OCI-LY1 (cell line): ENCODE data around the gene RAI14.

Source experiments
- H2AFZ ChIP-seq: fragments of 200-600 bp; sonication (generic), shearing (Covaris generic); 2 replicates; pipeline ENCODE4 v1.6.0; 2014; ENCODE audit warnings: antibody characterized with exemption, mild to moderate bottlenecking, low read length
- H3F3A ChIP-seq: fragments of 200-600 bp; sonication (generic), shearing (Covaris generic); 2 replicates; pipeline ENCODE4 v1.6.0; 2014; ENCODE audit warnings: mild to moderate bottlenecking, antibody characterized with exemption, low read length, moderate library complexity; ENCODE audit not compliant: insufficient read depth
- H3K27ac ChIP-seq: fragments of 200-600 bp; sonication (generic); 2 replicates; pipeline ENCODE4 v1.5.1; 2014; ENCODE audit warnings: low read length, mixed run types, mild to moderate bottlenecking, low read depth; ENCODE audit not compliant: poor library complexity, severe bottlenecking
- H3K27me3 ChIP-seq: fragments of 200-600 bp; sonication (generic); 2 replicates; pipeline ENCODE4 v1.6.0; 2014; ENCODE audit warnings: antibody characterized with exemption, mild to moderate bottlenecking, low read length, moderate library complexity; ENCODE audit not compliant: insufficient read depth
- H3K36me3 ChIP-seq: fragments of 200-600 bp; sonication (generic); 2 replicates; pipeline ENCODE4 v1.6.1; 2014; ENCODE audit warnings: mild to moderate bottlenecking, antibody characterized with exemption, low read length, moderate library complexity, mixed read lengths; ENCODE audit not compliant: insufficient read depth
- H3K4me1 ChIP-seq: fragments of 200-600 bp; sonication (generic); 2 replicates; pipeline ENCODE4 v1.5.1; 2014; ENCODE audit warnings: mild to moderate bottlenecking, low read length, moderate library complexity; ENCODE audit not compliant: insufficient read depth, severe bottlenecking
- H3K4me2 ChIP-seq: fragments of 200-600 bp; sonication (generic), shearing (Covaris generic); 2 replicates; pipeline ENCODE4 v1.6.1; 2014; ENCODE audit warnings: low read length
- H3K4me3 ChIP-seq: fragments of 200-600 bp; sonication (generic); 2 replicates; pipeline ENCODE4 v1.5.1; 2014; ENCODE audit warnings: low read length, low read depth, mild to moderate bottlenecking, mixed read lengths; ENCODE audit not compliant: poor library complexity, severe bottlenecking
- H3K79me2 ChIP-seq: fragments of 200-600 bp; shearing (Covaris generic); 2 replicates; pipeline ENCODE4 v1.6.1; 2016; ENCODE audit warnings: mixed run types, low read length, mixed read lengths; ENCODE audit not compliant: insufficient read depth
- H3K9ac ChIP-seq: fragments of 200-600 bp; sonication (generic), shearing (Covaris generic); 2 replicates; pipeline ENCODE4 v1.6.1; 2014; ENCODE audit warnings: mild to moderate bottlenecking, low read length, mixed read lengths
- H3K9me2 ChIP-seq: fragments of 200-600 bp; sonication (generic), shearing (Covaris generic); 2 replicates; pipeline ENCODE4 v1.6.1; 2014; ENCODE audit warnings: low read depth, mild to moderate bottlenecking, low read length, mixed read lengths
- H3K9me3 ChIP-seq: fragments of 200-600 bp; shearing (Covaris generic); 2 replicates; pipeline ENCODE4 v1.6.1; 2014; ENCODE audit warnings: low read length, mixed read lengths
- H4K20me1 ChIP-seq: fragments of 200-600 bp; sonication (generic), shearing (Covaris generic); 2 replicates; pipeline ENCODE4 v1.6.0; 2016; ENCODE audit warnings: mild to moderate bottlenecking, low read length; ENCODE audit not compliant: insufficient read depth
- CTCF ChIP-seq: fragments of 200-600 bp; sonication (generic), shearing (Covaris generic); IDR thresholded peaks from 2 replicates; pipeline ENCODE4 v1.5.1; 2017; ENCODE audit warnings: mild to moderate bottlenecking, antibody characterized with exemption, low read length, moderate library complexity, mixed read lengths
- EZH2 ChIP-seq: fragments of 200-600 bp; sonication (generic), shearing (Covaris generic); IDR thresholded peaks from 2 replicates; pipeline ENCODE4 v1.8.0; 2017; ENCODE audit warnings: borderline replicate concordance, mixed run types, mild to moderate bottlenecking, antibody characterized with exemption, low read length, moderate library complexity, mixed read lengths

RAI14 gene

GRCh38 chr5:34718516-34718915, 62.4 kb downstream of the RAI14 start:
- TF ChIP-seq CTCF, result no peak
- no peak for TF ChIP-seq EZH2
- no peaks in the 10 kb centered on the region for H3F3A ChIP-seq
- no peak overlapping the region for H3K4me2 ChIP-seq
- no peaks in the 10 kb centered on the region for H3K9me2 ChIP-seq
- no peaks in the 10 kb centered on the region for H3K4me1 ChIP-seq
- H4K20me1 ChIP-seq, result no peaks in the 10 kb centered on the region
- H3K4me3 ChIP-seq, result no peak overlapping the region
- no peaks in the 10 kb centered on the region for H3K79me2 ChIP-seq
- no peaks in the 10 kb centered on the region for H3K9me3 ChIP-seq
- no peak overlapping the region for H3K9ac ChIP-seq
- H3K27me3 ChIP-seq, result no peaks in the 10 kb centered on the region
- H3K36me3 ChIP-seq, result no peaks in the 10 kb centered on the region
- no peak overlapping the region for H3K27ac ChIP-seq
- no peak overlapping the region for H2AFZ ChIP-seq

DNA sequence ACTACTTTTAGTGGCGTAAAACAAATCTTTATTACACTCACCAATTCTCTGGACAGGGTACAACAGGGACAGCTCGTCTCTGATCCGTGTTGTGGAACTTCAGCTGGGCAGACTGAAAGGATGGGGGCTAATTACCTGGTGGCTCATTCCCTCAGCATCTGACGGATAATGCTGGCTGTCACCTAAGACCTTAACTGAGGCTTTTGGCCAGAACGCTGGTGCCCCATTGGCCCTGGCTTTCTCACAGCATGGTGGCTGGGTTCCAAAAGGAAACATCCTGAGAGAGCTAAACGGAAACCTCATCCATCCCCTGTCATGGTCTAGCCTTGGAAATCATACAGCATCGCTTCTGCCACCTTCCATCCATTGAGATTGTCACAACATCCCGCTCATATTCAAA, 62.9 kb downstream of the RAI14 start:
- Histone ChIP-seq H2AFZ (no peak overlapping the region), H4K20me1 (no peaks in the 10 kb centered on the region), H3K4me3 (no peak overlapping the region), H3K36me3 (no peaks in the 10 kb centered on the region), H3K9ac (no peak overlapping the region), H3K4me1 (no peaks in the 10 kb centered on the region), H3K27me3 (no peaks in the 10 kb centered on the region), H3K9me2 (no peaks in the 10 kb centered on the region), H3K27ac (no peak overlapping the region), H3F3A (no peaks in the 10 kb centered on the region), H3K79me2 (no peaks in the 10 kb centered on the region), H3K9me3 (no peaks in the 10 kb centered on the region), H3K4me2 (no peak overlapping the region)
- TF ChIP-seq EZH2 (no peak), CTCF (no peak)

DNA sequence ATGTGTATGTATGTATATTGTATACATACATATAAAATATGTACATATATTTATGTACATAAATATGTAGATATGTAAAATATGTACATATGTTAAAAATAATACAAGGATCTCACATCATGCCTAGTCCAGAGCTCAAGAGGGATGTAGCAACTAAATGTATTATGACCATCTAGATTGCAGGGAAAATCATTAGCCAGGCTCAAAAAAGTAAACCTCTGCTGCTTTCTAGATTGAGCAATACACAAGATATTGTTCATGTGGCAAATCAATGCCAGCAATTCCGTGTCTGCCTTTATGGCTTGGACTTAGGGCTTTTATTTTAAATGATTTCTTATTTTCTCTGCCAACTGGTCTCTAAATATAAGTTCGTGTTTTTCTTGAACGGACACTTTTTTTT, 65.2 kb downstream of the RAI14 start:
- H3K36me3 ChIP-seq, result no peaks in the 10 kb centered on the region
- H4K20me1 ChIP-seq, result no peaks in the 10 kb centered on the region
- no peak overlapping the region for H3K27ac ChIP-seq
- no peaks in the 10 kb centered on the region for H3K4me1 ChIP-seq
- H3K9me2 ChIP-seq, result no peaks in the 10 kb centered on the region
- H3K9me3 ChIP-seq, result no peaks in the 10 kb centered on the region
- H3K9ac ChIP-seq, result no peak overlapping the region
- no peak overlapping the region for H3K4me3 ChIP-seq
- TF ChIP-seq CTCF, result no peak
- no peak for TF ChIP-seq EZH2
- no peaks in the 10 kb centered on the region for H3K27me3 ChIP-seq
- H3K79me2 ChIP-seq, result no peaks in the 10 kb centered on the region
- no peak overlapping the region for H3K4me2 ChIP-seq
- H3F3A ChIP-seq, result no peaks in the 10 kb centered on the region
- no peak overlapping the region for H2AFZ ChIP-seq
